ENCODE results near the gene POU2AF3. TPM values are rescaled to one million over a fixed set of nuclear protein-coding genes. Genes with fewer than 3 reads are reported as not detected.

POU2AF3 gene
- total RNA-seq, 1 experiment from 2014 or later = 3.4 TPM

DNA sequence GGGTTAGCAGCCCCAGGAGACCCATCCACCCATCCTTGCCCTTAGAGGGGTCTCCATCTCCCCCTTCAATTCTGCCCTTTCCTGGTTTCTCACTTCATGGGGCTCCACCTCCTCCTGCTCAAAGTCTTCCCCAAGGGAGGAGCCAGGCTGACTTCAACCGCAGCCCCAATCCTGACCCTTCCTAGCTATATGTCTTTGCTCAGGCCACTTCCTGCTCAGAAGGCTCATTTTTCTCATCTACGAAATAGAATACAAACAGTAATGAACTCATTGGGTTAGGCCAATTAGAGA is 56.2 kb downstream of the POU2AF3 start:
- no peak for TF ChIP-seq CTCF (IDR thresholded peaks at IDR 0.05; ENCODE audit: unreplicated experiment)
- DNase-seq = no peak
- Mint-ChIP-seq H3K27me3 (ENCODE audit: unreplicated experiment) (no peaks in the 10 kb centered on the region), H3K4me1 (ENCODE audit: low read depth, unreplicated experiment) (peaks cover 3% of the 10 kb centered on the region), H3K9me3 (ENCODE audit: low read depth, unreplicated experiment) (no peaks in the 10 kb centered on the region), H3K4me3 (ENCODE audit: low read depth, unreplicated experiment) (no peak overlapping the region), H3K27ac (ENCODE audit: unreplicated experiment) (no peak overlapping the region), H3K36me3 (ENCODE audit: insufficient read depth, unreplicated experiment) (no peaks in the 10 kb centered on the region)
- CTCF ChIA-PET = interaction anchor here (0.6 kb wide), 1 partner anchor 893 kb away, joined by 6 read pairs; no protein-coding TSS in a partner anchor
- intact Hi-C loops (cut with micrococcal nuclease; ENCODE audit: unreplicated experiment) = no loop called here
- no TSS peak for BruUV-seq (replicated peaks)

- no peaks in the 10 kb centered on the region for H3K36me3 Mint-ChIP-seq (ENCODE audit: insufficient read depth, unreplicated experiment)
- no peak overlapping the region for H3K4me3 Mint-ChIP-seq (ENCODE audit: low read depth, unreplicated experiment)
- no peak for TF ChIP-seq CTCF (IDR thresholded peaks at IDR 0.05; ENCODE audit: unreplicated experiment)
- no TSS peak for BruUV-seq (replicated peaks)
- no peak for DNase-seq
- H3K27me3 Mint-ChIP-seq (ENCODE audit: unreplicated experiment) = no peaks in the 10 kb centered on the region
- no peaks in the 10 kb centered on the region for H3K9me3 Mint-ChIP-seq (ENCODE audit: low read depth, unreplicated experiment)
- intact Hi-C loops (cut with micrococcal nuclease; ENCODE audit: unreplicated experiment) = no loop called here
- CTCF ChIA-PET = no interaction called here
- H3K4me1 Mint-ChIP-seq (ENCODE audit: low read depth, unreplicated experiment) = peaks cover 8% of the 10 kb centered on the region
- no peak overlapping the region for H3K27ac Mint-ChIP-seq (ENCODE audit: unreplicated experiment)
Observed at GRCh38 chr11:111355101-111355500, 56.8 kb downstream of the POU2AF3 start.

DNA sequence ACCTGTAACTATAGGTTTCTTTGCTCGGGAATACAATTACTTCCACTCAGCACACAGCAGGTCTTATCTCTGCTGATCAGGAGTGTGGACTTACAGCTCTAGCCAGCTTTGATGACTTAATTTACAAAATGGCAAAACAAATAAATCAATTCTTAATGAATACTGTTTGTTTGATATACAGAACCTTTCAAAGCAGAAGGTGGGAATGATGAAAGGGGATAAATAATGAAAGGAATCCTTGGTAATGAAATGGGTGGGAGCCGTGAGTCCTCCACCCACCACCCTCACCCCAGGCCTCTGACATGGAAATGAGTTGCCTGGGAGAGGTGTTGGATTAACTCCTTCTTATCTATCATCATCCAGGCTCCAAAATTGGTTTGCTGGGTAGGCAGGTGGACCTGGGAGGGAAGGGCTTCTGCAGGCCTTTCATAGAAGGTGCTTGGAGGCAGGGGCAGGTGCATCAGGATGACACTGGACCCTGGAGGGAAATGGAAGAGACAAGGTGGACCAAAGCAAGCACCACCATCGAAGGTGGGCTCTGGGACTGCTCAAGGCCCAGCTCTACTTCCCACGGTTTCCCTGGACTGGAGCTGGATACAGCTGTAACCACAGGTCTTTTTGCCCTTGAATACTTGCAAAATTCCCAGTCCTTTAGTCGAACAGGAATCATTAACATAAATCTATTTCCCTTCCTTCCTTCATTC is 57.8 kb downstream of the POU2AF3 start:
- H3K4me3 Mint-ChIP-seq (ENCODE audit: low read depth, unreplicated experiment) = no peak overlapping the region
- no peak for TF ChIP-seq CTCF (IDR thresholded peaks at IDR 0.05; ENCODE audit: unreplicated experiment)
- CTCF ChIA-PET = no interaction called here
- no peak for DNase-seq
- H3K27me3 Mint-ChIP-seq (ENCODE audit: unreplicated experiment) = no peaks in the 10 kb centered on the region
- intact Hi-C loops (cut with micrococcal nuclease; ENCODE audit: unreplicated experiment) = no loop called here
- no peak overlapping the region for H3K27ac Mint-ChIP-seq (ENCODE audit: unreplicated experiment)
- no peaks in the 10 kb centered on the region for H3K9me3 Mint-ChIP-seq (ENCODE audit: low read depth, unreplicated experiment)
- no TSS peak for BruUV-seq (replicated peaks)
- no peaks in the 10 kb centered on the region for H3K36me3 Mint-ChIP-seq (ENCODE audit: insufficient read depth, unreplicated experiment)
- peaks cover 12% of the 10 kb centered on the region for H3K4me1 Mint-ChIP-seq (ENCODE audit: low read depth, unreplicated experiment)

DNA sequence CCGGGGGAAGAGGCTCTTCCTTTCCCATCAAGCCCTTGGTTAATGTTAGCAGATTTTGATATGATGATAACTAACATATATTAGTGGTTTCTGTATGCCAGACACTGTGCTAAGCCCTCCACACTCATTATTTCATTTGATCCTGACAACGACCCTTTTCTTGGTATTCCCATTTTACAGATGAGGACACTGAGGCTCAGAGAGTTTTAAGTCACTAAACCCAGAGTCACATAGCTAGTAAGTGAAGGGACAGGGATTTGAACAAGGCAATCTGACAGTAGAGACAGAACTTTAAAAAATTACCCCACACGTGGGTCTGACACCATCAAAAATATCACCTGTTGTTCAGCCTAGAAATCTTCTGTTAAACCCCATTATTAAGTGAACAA is 58.3 kb downstream of the POU2AF3 start:
- Mint-ChIP-seq H3K4me1 (ENCODE audit: low read depth, unreplicated experiment) (peaks cover 17% of the 10 kb centered on the region), H3K9me3 (ENCODE audit: low read depth, unreplicated experiment) (no peaks in the 10 kb centered on the region), H3K4me3 (ENCODE audit: low read depth, unreplicated experiment) (no peak overlapping the region), H3K36me3 (ENCODE audit: insufficient read depth, unreplicated experiment) (peaks cover 3% of the 10 kb centered on the region), H3K27ac (ENCODE audit: unreplicated experiment) (no peak overlapping the region), H3K27me3 (ENCODE audit: unreplicated experiment) (no peaks in the 10 kb centered on the region)
- DNase-seq = no peak
- CTCF ChIA-PET = no interaction called here
- TF ChIP-seq CTCF (IDR thresholded peaks at IDR 0.05; ENCODE audit: unreplicated experiment) = no peak
- intact Hi-C loops (cut with micrococcal nuclease; ENCODE audit: unreplicated experiment) = no loop called here
- BruUV-seq (replicated peaks) = no TSS peak
